PFSK-1 (cell line): ENCODE measurements around the gene MYDGF.

ENCODE experiments used
- POLR2AphosphoS5 ChIP-seq: IDR thresholded peaks from 2 replicates; pipeline ENCODE4 v1.6.1; 2012; ENCODE audit warnings: low read depth, mild to moderate bottlenecking, control low read depth, low read length, moderate library complexity
- REST ChIP-seq, 2 experiments: IDR thresholded peaks; 2 replicates each; pipeline versions ENCODE4 v1.6.1 to v1.8.0; 2011 to 2012; ENCODE audit warnings: low read depth in 2 of 2, low read length in 2 of 2, control low read depth in 1 of 2, inconsistent platforms in 1 of 2, mild to moderate bottlenecking in 1 of 2, moderate library complexity in 1 of 2; ENCODE audit not compliant: insufficient read depth in 1 of 2
- SIN3A ChIP-seq: IDR thresholded peaks from 2 replicates; pipeline ENCODE4 v1.6.1; 2012; ENCODE audit warnings: mild to moderate bottlenecking, low read length, moderate library complexity, borderline replicate concordance; ENCODE audit not compliant: insufficient read depth

- TF ChIP-seq POLR2AphosphoS5 (no peak), SIN3A (no peak), REST (IDR thresholded peaks at IDR 0.05; ENCODE audit: insufficient read depth in 1 of 2, low read depth in 2 of 2, low read length in 2 of 2) (no peak)
Measured at GRCh38 chr19:4703671-4704316, 33.7 kb upstream of the MYDGF start.
